WERI-Rb-1 (cell line): ENCODE measurements around the gene TMEM119.

Source experiments
- DNase-seq: peaks from one replicate; pipeline ENCODE4 v3.0.0-alpha.2; 2020
- H3K27ac ChIP-seq: fragments of 250-450 bp; sonication (Bioruptor Pico); 2 replicates; pipeline ENCODE4 v1.5.1; 2020; ENCODE audit warnings: mild to moderate bottlenecking, moderate library complexity
- H3K27me3 ChIP-seq: fragments of 250-450 bp; sonication (Bioruptor Pico); 2 replicates; pipeline ENCODE4 v1.5.1; 2021; ENCODE audit warnings: mild to moderate bottlenecking, low read depth, moderate library complexity; ENCODE audit not compliant: insufficient read depth, severe bottlenecking
- H3K36me3 ChIP-seq: fragments of 250-450 bp; sonication (Bioruptor Pico); 2 replicates; pipeline ENCODE4 v1.5.1; 2020; ENCODE audit warnings: mild to moderate bottlenecking, moderate library complexity
- H3K4me3 ChIP-seq: 2 replicates; pipeline ENCODE4 v1.5.1; 2011; ENCODE audit warnings: low read depth, mild to moderate bottlenecking, control low read depth, low read length
- H3K9me3 ChIP-seq: fragments of 250-450 bp; sonication (Bioruptor Pico); 2 replicates; pipeline ENCODE4 v1.5.1; 2021; ENCODE audit warnings: mild to moderate bottlenecking, moderate library complexity; ENCODE audit not compliant: severe bottlenecking
- TF ChIP-seq, protein P1 (sequence below): IDR thresholded peaks from 2 replicates; pipeline ENCODE4 v1.5.1; 2011; ENCODE audit warnings: low read depth, mild to moderate bottlenecking, control low read depth, inconsistent platforms, low read length

The TMEM119 gene

DNA sequence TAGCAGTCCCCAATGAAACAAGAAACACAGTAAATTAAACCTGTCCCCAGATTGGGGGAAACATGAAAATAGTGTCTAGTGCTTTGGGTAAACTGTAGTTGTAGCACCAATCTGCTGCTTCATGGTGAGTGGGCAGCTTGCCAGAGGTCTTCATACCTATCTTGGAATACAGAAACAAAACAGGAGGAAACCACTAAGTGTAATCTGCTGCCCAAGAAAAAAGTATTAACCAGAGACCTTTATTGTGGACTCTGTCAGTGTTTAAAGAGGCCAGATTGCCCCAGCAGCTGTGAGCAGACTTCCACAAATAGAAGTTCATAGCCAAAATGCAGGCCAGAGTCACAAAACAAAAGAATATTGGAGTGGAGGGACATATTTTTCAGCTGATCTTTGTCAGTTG, 33.2 kb downstream of the TMEM119 start:
- no peak for DNase-seq
- Histone ChIP-seq H3K27me3 (no peaks in the 10 kb centered on the region), H3K36me3 (peaks cover 52% of the 10 kb centered on the region), H3K9me3 (no peaks in the 10 kb centered on the region), H3K4me3 (no peak overlapping the region), H3K27ac (no peak overlapping the region)
- TF ChIP-seq, protein P1, sequence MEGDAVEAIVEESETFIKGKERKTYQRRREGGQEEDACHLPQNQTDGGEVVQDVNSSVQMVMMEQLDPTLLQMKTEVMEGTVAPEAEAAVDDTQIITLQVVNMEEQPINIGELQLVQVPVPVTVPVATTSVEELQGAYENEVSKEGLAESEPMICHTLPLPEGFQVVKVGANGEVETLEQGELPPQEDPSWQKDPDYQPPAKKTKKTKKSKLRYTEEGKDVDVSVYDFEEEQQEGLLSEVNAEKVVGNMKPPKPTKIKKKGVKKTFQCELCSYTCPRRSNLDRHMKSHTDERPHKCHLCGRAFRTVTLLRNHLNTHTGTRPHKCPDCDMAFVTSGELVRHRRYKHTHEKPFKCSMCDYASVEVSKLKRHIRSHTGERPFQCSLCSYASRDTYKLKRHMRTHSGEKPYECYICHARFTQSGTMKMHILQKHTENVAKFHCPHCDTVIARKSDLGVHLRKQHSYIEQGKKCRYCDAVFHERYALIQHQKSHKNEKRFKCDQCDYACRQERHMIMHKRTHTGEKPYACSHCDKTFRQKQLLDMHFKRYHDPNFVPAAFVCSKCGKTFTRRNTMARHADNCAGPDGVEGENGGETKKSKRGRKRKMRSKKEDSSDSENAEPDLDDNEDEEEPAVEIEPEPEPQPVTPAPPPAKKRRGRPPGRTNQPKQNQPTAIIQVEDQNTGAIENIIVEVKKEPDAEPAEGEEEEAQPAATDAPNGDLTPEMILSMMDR, result no peak

DNA sequence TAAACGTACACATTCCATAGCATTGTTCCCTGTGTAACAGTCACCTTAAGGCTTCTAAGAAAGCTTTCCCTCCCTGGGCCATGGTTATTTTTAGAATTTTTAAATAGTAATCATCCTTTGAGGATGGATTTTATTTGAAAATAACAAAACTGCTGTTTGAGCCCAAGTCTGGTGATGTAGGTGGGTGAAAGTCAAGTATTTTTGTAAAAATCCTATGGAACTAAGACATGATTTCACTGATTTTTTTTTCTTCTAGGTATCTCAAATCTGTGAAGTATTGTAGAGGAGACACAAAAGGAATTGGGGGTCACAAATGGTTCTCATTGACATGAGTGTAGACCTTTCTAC, 34.1 kb downstream of the TMEM119 start:
- H3K9me3 ChIP-seq, result no peaks in the 10 kb centered on the region
- TF ChIP-seq, protein P1, result no peak
- no peak overlapping the region for H3K4me3 ChIP-seq
- H3K27ac ChIP-seq, result no peak overlapping the region
- no peak for DNase-seq
- no peaks in the 10 kb centered on the region for H3K27me3 ChIP-seq
- peaks cover 52% of the 10 kb centered on the region for H3K36me3 ChIP-seq

DNA sequence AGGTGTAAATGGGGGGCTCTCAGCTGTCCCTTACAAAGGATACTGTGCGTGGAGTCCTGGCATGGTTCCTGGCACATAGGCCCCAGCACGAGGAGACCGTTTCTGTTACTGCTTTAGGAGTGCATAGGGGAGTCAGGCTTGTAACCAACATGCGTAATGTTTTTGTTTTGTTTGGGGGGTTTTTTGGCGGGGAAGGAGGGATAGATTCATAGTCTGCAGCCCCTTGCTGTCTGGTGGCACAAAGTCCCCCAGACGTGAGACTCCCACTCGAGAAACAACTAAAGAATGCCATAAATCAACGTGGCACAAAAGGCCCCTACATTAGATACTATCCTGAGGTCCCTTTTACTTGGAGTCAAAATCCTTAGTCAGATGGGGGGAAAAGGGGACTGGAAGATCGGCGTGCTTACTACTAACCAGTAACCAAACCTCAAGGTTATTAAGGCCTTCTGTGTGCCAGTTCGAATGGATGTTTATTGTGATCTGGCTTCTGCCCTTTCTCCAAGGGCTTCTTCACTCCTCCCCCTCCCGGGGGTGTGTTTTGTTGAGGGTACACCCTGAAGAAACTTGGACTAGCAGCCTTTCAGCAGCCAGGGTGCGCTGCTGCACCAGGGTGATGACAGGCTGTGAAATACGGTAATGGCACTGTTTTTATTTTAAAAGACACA, 34.6 kb downstream of the TMEM119 start:
- TF ChIP-seq, protein P1, result peak; percentile 86
- peak overlapping the region; percentile 81; the same call in 1 of the 2 replicates for H3K27ac ChIP-seq
- peak overlapping the region; percentile 73 for H3K4me3 ChIP-seq
- no peaks in the 10 kb centered on the region for H3K27me3 ChIP-seq
- peak; percentile 87 for DNase-seq
- H3K9me3 ChIP-seq, result no peaks in the 10 kb centered on the region
- peaks cover 54% of the 10 kb centered on the region for H3K36me3 ChIP-seq

DNA sequence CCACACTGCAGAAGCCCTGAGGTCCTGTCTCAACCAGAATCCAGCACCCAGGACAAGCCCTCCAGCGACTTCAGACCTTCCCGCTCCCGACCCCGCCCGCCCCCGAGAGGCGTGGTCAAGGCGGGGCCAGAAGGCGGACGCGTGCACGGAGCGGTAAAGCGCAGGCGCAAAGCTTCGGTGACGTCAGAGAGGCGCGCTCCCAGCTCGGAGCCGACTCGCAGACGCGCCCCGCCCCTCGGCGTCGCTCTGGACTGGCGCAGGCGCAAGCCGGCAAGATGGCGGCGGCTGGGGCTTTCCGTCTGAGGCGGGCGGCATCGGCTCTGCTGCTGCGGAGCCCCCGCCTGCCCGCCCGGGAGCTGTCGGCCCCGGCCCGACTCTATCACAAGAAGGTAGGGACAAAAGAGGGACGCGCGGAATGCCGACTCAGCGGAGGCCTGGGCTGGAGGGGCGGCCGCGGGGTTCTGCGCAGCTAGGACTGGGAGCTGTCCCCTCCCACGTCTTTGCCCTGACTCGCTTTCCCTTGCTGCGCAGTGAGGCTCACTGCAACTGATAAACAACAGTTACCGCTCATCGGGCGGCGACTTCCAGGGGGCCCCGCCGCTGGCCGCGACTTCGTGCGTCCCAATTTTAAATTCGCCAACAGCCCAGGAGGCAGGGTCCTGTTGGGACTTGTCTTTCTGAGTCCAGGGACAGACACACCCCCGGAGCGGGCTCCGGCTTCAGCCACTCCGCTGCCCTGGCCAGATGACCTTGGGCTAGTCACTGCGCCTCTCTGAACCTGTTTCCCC, 35.3 kb downstream of the TMEM119 start, which contains the start of gene ISCU:
ISCU (plus strand) TSS at position 249 of the 788 bp plus-strand sequence; CDS start at position 276, 27 bp downstream.
- Histone ChIP-seq H3K36me3 (peaks cover 52% of the 10 kb centered on the region), H3K4me3 (peak within 1 kb of the TSS; percentile 73), H3K27me3 (no peaks in the 10 kb centered on the region), H3K27ac (peak within 1 kb of the TSS; percentile 93), H3K9me3 (no peaks in the 10 kb centered on the region)
- peak; percentile 97 for DNase-seq
- TF ChIP-seq, protein P1, result no peak

DNA sequence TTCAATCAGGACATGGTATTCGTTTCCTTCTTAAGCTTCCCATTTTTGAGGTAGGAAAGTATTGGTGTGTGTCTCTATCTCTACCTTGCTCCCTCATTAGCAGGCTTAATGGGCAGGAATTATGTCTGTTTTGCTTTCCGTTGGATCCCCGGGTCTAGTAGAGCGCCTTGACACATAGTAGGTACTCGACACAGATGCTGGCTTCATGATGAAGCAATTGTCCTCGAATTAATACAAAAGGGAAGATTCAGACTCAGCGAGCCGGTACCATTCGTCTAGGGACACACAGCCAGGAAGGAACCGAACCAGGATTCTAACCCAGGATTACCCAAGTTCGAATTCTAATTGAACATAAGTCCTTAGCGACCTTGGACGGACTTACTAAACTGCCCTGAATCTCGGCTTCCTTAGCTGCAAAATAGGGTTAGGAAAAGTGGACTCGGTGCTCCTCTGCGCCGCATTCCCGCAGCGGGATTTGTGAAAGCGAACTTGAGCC, 36.0 kb downstream of the TMEM119 start:
- Histone ChIP-seq H3K27me3 (no peaks in the 10 kb centered on the region), H3K9me3 (no peaks in the 10 kb centered on the region), H3K36me3 (peaks cover 48% of the 10 kb centered on the region), H3K27ac (peak overlapping the region; percentile 93), H3K4me3 (peak overlapping the region; percentile 73)
- TF ChIP-seq, protein P1, result no peak
- DNase-seq, result no peak
